ENCODE results near the gene PKP3.
A peak's percentile ranks its signal among the peaks of the same experiment; 100 is the strongest.

PKP3 gene

DNA sequence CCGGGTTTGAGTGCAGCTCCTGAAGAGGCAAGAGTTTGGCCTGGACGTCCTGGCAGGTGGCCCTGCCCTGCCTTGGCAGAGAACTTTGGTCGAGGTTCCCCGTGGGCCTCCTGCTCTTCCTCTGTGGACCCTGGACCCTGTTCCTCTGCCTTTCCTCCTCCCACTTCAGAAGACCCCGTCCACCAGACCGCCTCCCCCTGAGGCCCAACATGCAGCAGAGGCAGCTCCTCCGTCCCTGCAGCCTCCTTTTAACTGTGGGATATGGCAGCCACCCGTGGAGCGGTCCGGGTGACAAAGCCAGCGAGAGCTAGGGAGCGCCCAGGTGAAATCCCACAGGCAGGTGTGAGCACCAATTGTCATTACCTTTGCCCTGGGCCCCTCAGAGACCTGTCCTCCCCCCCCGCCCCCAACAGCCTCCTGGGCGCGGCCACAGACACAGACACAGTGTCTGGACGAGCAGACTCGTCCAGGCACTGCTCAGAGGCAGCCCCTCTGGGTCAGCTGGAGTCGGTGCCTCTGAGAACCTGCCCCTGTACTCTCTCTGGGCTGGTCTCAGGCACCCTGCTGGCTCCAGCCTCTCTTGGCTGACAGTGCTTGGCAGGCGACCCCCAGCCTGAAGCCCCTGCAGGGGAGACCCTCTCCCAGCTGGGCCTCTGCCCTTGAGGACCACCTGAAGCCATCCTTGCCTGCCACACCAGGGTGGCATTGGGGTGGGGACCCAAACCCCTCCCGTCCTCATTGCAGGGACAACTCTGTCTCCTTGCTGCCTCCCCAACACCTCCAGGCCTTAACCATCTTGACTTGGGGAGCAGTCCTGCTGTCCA, 52.0 kb downstream of the PKP3 start:
- H3K4me3 ChIP-seq (ENCODE audit: low read depth, low read length): no peak overlapping the region
- TF ChIP-seq, protein P1, sequence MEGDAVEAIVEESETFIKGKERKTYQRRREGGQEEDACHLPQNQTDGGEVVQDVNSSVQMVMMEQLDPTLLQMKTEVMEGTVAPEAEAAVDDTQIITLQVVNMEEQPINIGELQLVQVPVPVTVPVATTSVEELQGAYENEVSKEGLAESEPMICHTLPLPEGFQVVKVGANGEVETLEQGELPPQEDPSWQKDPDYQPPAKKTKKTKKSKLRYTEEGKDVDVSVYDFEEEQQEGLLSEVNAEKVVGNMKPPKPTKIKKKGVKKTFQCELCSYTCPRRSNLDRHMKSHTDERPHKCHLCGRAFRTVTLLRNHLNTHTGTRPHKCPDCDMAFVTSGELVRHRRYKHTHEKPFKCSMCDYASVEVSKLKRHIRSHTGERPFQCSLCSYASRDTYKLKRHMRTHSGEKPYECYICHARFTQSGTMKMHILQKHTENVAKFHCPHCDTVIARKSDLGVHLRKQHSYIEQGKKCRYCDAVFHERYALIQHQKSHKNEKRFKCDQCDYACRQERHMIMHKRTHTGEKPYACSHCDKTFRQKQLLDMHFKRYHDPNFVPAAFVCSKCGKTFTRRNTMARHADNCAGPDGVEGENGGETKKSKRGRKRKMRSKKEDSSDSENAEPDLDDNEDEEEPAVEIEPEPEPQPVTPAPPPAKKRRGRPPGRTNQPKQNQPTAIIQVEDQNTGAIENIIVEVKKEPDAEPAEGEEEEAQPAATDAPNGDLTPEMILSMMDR (IDR thresholded peaks at IDR 0.05; ENCODE audit: low read depth, low read length): no peak

DNA sequence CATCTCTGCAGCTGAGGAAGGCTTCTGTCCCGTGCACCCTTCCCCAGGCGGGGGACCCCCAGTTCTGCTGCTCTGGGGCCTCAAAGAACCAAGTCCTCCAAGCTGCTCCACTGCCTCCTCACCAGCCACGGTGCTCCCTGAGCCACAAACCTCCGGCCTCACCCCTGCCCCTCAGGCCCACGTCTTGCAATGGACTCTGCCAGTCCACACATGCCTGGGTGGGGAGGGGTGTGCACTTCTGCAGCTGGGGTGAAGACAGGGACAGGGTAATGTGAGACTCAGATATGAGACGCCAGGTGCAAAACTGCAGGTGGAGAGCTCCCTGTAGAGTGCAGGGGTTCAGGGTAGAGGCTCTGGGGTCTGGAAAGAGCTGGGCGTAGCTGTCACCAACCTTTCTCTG, 52.9 kb downstream of the PKP3 start:
- TF ChIP-seq, protein P1 (IDR thresholded peaks at IDR 0.05; ENCODE audit: low read depth, low read length): no peak
- H3K4me3 ChIP-seq (ENCODE audit: low read depth, low read length): no peak overlapping the region

DNA sequence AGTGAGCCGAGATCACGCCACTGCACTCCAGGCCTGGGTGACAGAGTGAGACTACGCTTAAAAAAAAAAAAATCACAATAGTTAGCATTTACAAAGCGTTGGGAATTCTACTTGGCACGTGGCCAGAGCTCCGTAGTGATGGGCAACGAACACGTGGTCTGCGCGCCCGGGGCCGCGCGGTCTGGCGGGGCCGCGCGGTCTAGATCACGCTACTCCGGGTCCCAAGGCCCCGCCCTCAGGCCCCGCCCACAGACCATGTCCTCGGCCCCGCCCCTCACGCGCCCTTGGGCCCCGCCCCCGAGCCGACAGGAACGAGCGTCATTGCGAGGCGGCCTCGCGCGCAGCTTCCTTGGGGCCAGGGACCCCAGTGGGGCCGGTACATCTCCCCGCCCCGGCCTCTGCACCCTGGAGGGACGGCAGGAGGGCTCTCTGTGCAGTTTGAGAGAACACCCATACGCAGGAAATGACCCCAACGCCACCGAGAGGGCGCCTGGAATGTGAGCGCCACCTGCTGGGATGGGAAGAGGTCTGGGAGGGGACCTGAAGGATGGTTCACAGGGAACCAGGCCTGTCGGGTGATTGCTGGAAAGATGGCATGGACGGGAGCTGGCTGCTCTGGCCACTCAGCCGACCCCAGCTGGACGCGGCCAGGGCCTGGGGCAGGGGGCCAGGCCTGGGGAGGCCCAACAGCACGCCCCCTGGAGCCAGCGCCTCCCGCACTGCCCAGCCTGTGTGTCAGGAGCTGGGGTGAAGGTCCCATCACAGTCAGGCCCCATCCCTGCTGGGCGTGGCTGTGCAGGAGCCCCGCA, 54.1 kb downstream of the PKP3 start:
- TF ChIP-seq, protein P1 (IDR thresholded peaks at IDR 0.05; ENCODE audit: low read depth, low read length): peak; percentile 81
- peak overlapping the region; percentile 66 for H3K4me3 ChIP-seq (ENCODE audit: low read depth, low read length)

DNA sequence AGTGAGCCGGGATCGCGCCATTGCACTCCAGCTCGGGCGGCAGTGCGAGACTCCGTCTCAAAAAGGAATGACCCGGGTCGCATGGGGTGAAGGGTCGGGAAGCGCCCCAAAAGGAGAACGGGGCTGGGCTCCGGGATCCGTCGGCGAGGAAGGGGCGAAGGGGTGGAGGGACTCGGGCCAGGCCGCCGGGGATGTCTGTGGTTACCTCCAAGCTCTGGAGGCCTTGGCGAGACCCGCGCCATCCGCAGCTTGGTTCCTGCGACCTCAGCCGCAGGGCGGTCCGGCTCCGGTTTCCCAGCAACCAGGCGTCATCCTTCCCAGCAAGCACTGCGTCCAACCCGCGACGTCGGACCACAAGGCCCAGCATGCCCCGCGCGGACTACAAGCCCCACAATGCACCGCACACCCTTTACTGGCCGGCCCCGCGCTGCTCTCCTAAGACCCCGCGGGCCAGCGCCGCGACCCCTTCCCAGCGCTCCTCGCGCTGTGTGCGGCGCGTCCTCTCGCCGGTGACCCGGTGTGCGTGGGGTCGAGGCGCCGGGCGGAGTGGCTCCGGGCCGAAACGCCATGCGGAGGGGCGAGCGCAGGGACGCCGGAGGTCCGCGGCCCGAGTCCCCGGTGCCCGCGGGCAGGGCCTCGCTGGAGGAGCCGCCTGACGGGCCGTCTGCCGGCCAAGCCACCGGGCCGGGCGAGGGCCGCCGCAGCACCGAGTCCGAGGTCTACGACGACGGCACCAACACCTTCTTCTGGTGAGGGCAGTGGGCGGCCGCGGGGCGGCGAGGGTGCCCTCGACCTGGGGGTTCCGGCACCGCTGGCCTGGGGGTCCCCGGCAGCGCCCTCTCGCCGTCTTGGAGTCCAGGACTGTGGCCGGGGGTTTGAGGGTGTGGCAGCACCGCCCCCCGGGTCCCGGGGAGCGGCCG, 56.1 kb downstream of the PKP3 start, which contains the start of gene PTDSS2:
PTDSS2 (plus strand) TSS at position 391 of the 920 bp plus-strand sequence; CDS start at position 568, 177 bp downstream.
- TF ChIP-seq, protein P1 (IDR thresholded peaks at IDR 0.05; ENCODE audit: low read depth, low read length): no peak
- peak within 1 kb of the TSS; percentile 85 for H3K4me3 ChIP-seq (ENCODE audit: low read depth, low read length)

DNA sequence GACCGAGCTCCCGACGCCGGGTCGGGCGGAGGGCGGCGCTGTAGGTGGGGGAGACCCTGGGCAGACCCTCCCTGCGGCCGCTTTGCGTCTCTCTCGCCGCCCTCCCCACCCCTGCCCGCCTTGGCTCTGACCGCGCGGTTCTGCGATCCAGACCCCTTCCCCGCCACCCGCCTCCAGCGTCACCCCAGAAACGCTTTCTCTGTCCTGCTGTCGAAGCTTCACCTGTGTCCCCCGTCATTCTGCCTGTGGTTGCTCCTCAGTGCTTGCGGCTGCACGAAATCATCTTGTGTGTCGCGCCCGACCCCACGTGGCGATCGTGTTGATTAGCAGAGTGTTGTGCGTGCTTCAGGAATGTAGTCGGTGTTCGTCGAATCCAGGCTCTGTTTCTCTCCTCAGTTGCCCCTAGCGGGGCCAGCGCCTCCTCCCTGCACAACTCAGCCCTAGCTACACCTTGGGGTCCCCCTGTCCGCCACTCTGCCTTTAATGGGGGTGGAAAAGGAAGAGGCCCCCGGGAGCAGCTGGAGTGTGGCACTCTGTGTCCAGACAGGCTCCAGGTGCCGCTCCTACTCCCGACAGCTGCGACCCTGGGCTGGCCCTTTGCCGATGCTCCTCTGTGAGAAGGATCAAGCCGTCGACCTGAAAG, 56.9 kb downstream of the PKP3 start:
- TF ChIP-seq, protein P1 (IDR thresholded peaks at IDR 0.05; ENCODE audit: low read depth, low read length): no peak

DNA sequence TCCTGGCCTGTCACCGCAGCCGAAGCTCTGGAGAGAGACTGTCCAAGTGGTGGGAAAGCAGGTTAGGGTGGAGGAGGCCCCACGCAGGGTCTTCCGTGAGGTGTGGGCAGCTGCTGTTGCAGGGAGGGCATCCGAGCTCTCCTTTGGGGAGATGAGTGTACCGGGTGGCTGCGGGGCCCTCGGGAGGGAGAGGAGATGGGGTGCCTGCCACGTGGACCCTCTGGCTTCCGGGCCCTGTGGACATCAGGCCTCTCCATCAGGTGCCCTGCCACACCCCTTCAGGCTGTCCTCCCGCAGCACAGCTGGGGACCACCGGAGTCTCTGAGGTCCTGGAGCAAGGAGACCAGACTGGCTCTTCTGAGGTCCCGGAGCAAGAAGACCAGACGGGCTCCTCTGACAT, 57.7 kb downstream of the PKP3 start:
- TF ChIP-seq, protein P1 (IDR thresholded peaks at IDR 0.05; ENCODE audit: low read depth, low read length): no peak
- H3K4me3 ChIP-seq (ENCODE audit: low read depth, low read length): peak overlapping the region; percentile 85

More for the DNA sequence above, 56.9 kb downstream of the PKP3 start:
- peak overlapping the region; percentile 85 for H3K4me3 ChIP-seq (ENCODE audit: low read depth, low read length)
